Panc1 (cell line): ENCODE data around the gene NXPH1.

Source experiments
- POLR2AphosphoS5 ChIP-seq: IDR thresholded peaks from 2 replicates; pipeline ENCODE4 v1.6.1; 2012; ENCODE audit warnings: mild to moderate bottlenecking, low read depth, low read length, moderate library complexity
- TF ChIP-seq, protein P1 (sequence below): fragments of 450-650 bp; IDR thresholded peaks from 2 replicates; pipeline ENCODE4 v1.5.1; 2017; ENCODE audit warnings: mild to moderate bottlenecking

DNA sequence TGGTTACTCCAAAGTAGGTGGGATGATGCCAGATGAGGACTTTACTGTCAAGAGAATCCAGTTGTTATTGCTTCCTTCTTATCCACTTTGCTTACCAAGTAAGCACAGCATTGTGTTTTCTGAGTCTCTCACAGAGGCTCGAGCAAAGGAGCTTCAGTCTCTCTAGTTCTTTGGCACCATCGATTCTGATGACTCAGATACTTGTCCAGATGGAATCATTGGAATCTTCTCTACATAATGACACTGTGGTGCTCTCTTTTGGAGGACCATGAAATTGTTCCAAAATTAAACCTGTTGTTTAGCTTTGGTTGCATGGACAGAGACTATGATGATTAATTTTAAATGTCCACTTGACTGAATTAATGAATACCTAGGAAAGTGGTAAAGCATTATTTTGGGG lies 132.6 kb downstream of the NXPH1 start:
- TF ChIP-seq, protein P1, sequence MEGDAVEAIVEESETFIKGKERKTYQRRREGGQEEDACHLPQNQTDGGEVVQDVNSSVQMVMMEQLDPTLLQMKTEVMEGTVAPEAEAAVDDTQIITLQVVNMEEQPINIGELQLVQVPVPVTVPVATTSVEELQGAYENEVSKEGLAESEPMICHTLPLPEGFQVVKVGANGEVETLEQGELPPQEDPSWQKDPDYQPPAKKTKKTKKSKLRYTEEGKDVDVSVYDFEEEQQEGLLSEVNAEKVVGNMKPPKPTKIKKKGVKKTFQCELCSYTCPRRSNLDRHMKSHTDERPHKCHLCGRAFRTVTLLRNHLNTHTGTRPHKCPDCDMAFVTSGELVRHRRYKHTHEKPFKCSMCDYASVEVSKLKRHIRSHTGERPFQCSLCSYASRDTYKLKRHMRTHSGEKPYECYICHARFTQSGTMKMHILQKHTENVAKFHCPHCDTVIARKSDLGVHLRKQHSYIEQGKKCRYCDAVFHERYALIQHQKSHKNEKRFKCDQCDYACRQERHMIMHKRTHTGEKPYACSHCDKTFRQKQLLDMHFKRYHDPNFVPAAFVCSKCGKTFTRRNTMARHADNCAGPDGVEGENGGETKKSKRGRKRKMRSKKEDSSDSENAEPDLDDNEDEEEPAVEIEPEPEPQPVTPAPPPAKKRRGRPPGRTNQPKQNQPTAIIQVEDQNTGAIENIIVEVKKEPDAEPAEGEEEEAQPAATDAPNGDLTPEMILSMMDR, result no peak
- no peak for TF ChIP-seq POLR2AphosphoS5
